Activated T-cell treated with anti-CD3 and anti-CD28 coated beads, Interleukin-2, amount 50 U/mL, for 1 hour (primary cell): ENCODE results near the gene MMP23B.
A peak's percentile ranks its signal among the peaks of the same experiment; 100 is the strongest.
"Not testable (repeated sequence)": the region's sequence is repeated elsewhere in the genome, so short reads cannot be mapped to it uniquely, and the experiment has no call there.

ENCODE experiments used
- DNase-seq: peaks from one replicate; pipeline ENCODE4 v3.0.0-alpha.2; 2020

MMP23B gene

DNA sequence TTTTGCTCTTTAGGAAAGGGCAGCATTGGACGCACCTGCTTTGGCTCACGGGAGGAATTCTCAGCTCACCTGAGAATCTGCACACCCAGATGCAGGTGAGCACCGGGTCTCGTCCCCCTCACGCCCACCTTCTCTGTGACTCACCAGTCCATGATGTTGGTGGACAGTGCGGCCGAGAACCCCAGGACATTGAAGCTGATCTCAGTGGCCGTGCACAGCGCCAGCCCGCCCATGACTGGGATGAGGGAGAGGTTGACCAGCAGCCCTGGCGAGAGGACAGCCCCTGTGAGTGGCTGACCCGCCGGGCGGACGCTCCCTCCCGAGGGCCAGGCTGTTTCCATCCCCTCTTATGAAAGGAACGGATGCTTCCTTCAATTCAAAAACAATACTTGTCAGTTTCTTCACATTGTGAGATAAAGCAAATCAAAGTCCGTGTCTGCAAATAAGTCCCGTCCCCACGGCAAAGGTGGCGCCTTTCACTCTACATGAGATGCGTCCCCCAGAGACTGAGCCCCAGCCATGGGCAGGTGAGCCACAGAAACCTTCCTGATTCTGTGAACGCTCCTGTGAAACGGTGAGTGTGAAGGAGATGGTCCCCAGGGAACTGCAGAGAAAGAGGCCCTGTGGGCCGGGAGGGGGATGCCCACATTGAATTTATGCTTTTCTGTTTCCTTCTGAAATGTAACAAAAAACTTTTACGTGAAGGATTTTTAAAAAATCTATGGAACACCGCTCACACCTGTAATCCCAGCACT, 39.6 kb downstream of the MMP23B start:
- DNase-seq, result no peak

DNA sequence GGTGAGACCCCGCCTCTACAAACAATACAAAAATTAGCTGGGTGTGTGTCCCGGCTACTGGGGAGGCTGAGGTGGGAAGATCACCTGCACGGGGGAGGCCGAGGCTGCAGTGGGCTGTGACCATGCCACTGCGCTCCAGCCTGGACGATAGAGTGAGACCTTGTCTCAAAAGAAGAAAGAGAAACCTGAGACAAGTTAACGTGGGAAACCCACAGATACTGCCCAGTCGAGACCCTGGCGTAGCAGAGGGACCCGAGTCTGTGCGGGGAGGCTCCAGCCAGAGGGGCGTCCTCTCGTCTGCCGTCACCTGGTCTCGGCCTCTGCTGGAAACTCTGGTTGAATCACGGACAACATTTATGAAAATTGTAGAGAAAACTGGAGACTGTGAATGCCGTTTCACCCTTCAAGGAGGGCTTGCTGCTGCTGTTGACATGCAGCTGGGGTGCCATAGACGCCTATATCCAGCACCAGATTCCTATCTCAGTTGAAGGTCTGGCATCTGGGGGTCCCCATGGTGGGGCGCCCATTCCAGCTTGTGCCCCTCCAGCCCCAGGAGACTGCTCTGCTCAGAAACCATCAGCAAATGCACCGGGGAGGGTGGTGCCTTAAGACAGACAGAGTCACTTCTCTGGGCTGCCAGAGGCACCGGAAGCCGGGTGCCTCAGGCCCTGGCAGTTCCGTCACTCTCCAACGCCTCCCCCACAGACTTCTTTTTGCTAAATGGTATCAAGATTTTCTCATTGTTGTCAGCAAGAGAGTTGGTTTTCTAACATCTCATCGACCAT, 40.4 kb downstream of the MMP23B start:
- DNase-seq, result no peak

DNA sequence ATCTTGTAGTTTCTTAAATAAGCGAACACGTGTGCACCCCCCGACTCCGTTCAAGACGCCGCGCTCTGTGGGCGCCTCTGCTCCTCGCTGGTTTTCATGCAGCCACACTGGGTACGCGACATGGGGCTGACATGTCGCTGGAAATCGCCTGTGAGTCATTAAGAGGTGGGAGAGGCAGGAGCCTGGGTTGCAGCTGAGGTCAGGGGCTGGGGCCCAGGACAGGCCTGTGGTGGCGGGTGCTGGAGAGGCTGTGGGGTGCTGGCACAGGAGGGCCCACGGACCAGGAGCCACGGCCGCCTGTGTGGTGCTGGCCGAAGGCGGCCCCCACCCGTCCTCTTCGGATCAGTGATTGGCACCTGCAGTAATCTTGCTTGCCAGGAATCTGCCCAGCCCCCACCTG, 42.8 kb downstream of the MMP23B start:
- DNase-seq, result not testable (repeated sequence)

DNA sequence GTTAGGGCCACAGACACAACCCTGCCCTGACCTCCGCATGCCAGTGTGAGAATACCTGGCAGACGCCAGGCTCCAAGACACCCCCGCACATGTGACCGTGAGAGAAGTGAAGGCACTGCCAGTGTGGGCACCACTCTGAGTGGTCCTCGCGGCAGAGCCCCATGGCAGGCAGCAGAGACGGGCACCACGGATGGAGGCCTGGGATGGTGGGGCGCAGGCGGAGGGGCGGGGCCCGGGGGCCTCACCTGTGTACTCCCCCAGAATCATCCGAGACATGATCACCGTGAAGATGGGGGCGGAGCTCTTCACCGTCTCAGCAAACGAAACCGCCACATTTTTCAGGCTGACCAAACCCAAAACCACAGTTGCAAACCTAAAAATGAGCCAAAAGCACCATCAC, 43.2 kb downstream of the MMP23B start:
- DNase-seq, result not testable (repeated sequence)

DNA sequence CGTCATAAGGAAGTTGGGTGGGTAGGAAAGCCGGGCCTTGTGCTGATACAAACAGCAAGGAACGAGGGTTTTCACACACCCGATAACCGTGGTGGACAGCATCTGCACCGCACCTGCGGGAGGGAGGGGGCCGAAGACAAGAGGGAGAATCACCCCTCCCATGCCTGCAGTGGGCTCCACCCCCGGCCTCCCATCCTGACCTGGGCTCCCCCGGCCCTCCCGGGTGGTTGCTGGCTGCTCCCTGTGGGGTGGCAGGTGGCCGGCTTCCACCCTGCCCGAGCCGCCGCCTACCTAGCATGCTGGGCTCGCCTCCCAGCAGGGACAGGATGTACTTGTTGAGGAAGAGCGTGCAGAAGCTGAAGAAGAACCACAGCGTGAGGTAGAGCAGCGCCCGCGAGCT, 44.1 kb downstream of the MMP23B start:
- DNase-seq, result not testable (repeated sequence)

DNA sequence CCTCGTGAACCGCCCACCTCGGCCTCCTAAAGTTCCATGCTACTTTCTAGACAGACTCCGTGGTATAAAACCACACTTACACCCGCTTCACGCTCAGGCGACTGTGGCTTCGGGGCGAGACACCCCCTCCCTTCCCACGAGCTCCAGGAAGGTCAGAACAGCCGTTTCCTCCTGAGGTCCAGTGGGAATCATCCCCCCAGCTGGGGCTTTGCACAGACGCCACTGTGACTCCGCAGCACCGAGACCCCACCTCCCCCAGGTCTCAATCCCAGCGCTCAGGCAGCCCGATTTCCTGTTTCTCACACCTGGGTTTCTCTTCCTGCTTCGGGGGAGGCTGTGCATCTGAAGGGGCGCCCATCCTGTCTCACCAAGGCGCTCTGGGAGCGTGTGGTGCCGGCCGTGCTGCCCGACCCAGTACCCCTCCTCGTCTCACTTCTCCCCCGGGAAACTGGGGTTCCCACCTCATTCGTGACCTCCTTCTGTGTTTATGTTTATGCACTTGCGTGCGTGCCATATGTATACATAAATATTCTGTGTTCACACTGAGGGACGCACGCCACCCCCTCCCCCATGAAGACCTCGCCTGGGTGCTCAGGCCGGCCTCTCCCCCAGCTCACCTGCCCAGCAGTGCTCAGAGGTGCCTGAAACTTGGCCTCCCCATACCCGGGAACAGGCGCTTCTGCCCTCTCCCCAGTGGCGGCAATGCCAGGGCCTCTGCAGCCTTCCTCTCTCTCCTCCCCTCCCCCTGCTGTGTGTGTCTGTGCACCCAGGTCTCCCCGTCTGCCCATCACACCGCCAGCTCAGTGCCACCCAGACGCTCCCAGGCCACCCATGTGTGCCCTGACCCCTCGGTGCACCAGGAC, 46.0 kb downstream of the MMP23B start:
- DNase-seq, result peak; percentile 53

DNA sequence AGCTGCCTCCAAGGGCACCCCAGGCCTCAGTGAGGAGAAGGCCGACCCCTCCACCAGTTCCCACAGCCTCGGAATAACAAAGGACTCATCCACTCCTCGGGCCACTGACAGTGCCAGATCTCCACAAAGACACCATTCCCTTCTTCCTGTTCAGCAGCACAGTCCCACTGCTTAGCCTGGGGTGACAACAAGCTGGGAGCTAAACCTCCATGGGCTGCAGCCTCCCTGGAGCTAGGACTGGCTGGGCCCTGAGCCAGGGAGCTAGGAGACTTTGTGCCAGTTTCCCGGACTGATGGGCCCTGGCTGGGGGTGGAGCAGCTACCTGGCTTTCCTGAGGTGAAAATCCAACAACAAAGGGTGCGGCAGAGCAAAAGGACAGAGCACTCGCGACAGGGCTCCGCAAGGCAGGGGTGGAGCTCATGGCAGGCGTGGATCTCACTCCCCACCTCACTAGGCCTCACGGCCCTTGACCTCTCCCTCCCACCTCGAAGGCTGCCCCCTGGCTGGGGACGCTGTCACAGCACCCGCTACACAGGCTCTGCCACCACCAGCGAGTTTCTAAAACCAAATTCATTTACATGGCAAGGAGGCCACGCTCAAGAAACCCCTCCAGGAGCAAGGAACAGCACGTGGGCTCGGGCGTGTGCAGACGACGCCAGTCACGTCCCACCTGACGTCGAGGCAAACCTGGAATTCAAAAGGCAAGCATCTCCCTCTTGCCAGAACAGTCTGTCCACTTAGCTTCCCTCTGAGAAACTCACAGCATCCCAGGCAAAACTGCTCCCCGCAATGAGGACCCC, 46.8 kb downstream of the MMP23B start:
- DNase-seq, result no peak

DNA sequence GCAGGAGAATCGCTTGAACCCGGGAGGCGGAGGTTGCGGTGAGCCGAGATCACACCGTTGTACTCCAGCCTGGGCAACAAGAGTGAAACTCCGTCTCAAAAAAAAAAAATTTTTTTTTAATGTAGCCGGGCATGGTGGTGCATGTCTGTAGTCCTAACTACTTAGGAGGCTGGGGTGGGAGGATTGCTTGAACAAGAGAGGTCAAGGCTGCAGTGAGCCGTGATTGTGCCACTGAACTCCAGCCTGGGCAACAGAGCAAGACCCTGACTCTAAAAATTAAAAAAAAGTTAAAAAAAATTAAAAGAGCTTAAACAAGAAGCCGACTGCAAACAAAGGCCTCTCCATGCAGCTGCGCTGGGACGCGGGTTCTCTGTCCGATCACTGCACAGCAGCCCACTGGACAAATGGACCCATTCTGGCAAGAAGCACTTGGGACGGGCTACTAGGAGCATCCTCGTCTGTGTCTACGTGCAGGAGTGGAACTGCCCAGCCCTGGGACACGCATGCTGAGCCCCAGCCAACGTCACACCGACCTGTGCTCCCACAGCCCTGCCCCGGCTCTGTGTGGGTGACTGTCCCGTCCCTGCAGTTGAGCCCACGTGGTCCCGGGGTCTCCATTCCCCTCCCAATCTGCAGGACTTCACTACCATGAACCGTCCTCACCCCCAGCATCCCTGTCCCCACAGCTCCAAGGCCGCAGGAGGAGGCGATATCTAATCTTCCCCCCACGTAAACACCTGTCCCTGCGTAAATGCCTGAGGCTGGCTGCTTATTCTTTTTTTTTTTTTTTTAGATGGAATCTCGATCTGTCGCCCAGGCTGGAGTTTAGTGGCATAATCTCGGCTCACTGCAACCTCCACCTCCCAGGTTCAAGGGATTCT, 48.3 kb downstream of the MMP23B start:
- DNase-seq, result no peak

DNA sequence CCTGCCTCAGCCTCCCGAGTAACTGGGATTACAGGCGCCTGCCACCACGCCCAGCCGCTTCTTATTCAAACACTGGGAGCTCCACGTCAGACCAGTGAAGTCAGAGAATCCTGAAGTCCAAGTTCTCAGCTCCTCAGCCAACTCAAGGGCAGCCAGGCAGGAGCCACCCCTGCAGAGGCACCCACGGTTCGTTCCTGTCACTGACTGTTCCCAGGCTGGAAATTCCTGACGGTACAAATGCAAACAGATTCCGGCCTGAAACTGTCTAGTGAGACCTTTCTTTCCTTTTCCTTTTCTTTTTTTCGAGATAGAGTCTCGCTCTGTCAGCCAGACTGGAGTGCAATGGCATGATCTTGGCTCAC, 48.9 kb downstream of the MMP23B start:
- no peak for DNase-seq

DNA sequence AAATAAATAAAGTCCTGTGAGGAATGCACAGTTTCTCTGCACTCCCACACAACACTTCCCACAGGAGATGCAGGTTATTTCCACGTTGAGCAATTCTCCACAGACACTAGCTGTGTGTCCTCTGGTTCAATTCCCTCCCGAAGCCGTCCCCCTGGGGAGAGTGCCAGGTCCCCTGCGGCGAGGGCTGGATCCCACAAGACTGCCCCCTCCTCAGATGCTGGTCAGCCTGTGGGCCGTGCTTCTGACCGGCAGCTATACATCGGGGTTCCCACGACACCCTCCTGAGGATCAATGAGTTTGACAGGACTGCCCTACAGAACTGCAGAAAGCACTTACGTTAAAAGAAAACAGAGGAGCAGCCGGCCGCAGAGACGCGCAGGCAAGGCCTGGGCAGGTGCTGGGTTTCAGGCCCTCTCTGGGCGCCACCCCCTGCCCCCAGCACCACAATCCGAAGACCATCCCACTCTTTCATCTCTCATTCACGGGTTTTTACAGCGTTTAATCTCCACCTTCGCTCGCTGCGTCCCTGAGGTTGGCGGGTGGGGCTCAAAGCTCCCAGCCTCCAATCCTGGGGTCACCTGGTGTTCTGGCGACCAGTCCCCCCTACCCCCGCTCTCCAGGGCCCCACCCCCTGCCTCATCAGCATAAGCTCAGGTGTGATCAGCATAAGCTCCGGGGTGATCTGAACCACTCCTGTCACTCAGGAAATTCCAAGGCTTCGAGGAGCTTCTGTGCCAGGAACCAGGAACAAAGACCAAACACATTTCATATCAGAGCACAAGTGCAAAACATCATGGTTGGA, 51.3 kb downstream of the MMP23B start:
- no peak for DNase-seq
